MV-4-11 (cell line): ENCODE data around the gene CTDNEP1.
"Not testable (repeated sequence)": the region's sequence is repeated elsewhere in the genome, so short reads cannot be mapped to it uniquely, and the experiment has no call there.

Source experiments
- DNase-seq: peaks from one replicate; lab custom pipeline; 2025; lab: John Stamatoyannopoulos, UW

Gene CTDNEP1

GRCh38 chr17:7248796-7249195 lies 2.7 kb downstream of the CTDNEP1 start:
- no peak for DNase-seq

- DNase-seq = no peak
Measured at GRCh38 chr17:7246779-7247178, 4.8 kb downstream of the CTDNEP1 start.

GRCh38 chr17:7243838-7244237 lies 7.7 kb downstream of the CTDNEP1 start:
- not testable (repeated sequence) for DNase-seq

- DNase-seq = no peak
Measured at GRCh38 chr17:7243453-7243729, 8.1 kb downstream of the CTDNEP1 start.

GRCh38 chr17:7242717-7243452 lies 8.6 kb downstream of the CTDNEP1 start:
- DNase-seq = peak; percentile 89

GRCh38 chr17:7241783-7242716 lies 9.5 kb downstream of the CTDNEP1 start, which contains the start of gene GABARAP:
TSS of gene GABARAP (minus strand) at chr17:7242449. CDS start at chr17:7242330, 119 bp downstream.
- DNase-seq = peak; percentile 82

GRCh38 chr17:7241090-7241733 lies 10.3 kb downstream of the CTDNEP1 start:
- DNase-seq = no peak

- DNase-seq = peak; percentile 96
Measured at GRCh38 chr17:7240375-7240774, 11.2 kb downstream of the CTDNEP1 start.

- DNase-seq = peak; percentile 99
Measured at GRCh38 chr17:7239091-7240027, 12.2 kb downstream of the CTDNEP1 start, which contains the start of gene PHF23. TSS of gene PHF23 (minus strand) at chr17:7239457. CDS start at chr17:7239279, 178 bp downstream.

- no peak for DNase-seq
Measured at GRCh38 chr17:7238420-7239090, 13.0 kb downstream of the CTDNEP1 start.

GRCh38 chr17:7237761-7238419 lies 13.6 kb downstream of the CTDNEP1 start:
- DNase-seq = peak; percentile 49

GRCh38 chr17:7237266-7237760 lies 14.2 kb downstream of the CTDNEP1 start:
- DNase-seq = no peak

GRCh38 chr17:7236808-7237207 lies 14.7 kb downstream of the CTDNEP1 start:
- no peak for DNase-seq

GRCh38 chr17:7235693-7236665 lies 15.6 kb downstream of the CTDNEP1 start:
- DNase-seq = no peak

GRCh38 chr17:7234083-7234951 lies 17.2 kb downstream of the CTDNEP1 start, which contains the start of gene DVL2:
TSS of gene DVL2 (minus strand) at chr17:7234517. CDS start at chr17:7234262, 255 bp downstream.
- peak; percentile 90 for DNase-seq

GRCh38 chr17:7233701-7234082 lies 17.8 kb downstream of the CTDNEP1 start:
- no peak for DNase-seq

- no peak for DNase-seq
Measured at GRCh38 chr17:7232114-7232513, 19.4 kb downstream of the CTDNEP1 start.

- DNase-seq = no peak
Measured at GRCh38 chr17:7229504-7229903, 22.0 kb downstream of the CTDNEP1 start.
